ENCODE data around the gene MAPK6.
A peak's percentile ranks its signal among the peaks of the same experiment; 100 is the strongest.

Gene MAPK6

DNA sequence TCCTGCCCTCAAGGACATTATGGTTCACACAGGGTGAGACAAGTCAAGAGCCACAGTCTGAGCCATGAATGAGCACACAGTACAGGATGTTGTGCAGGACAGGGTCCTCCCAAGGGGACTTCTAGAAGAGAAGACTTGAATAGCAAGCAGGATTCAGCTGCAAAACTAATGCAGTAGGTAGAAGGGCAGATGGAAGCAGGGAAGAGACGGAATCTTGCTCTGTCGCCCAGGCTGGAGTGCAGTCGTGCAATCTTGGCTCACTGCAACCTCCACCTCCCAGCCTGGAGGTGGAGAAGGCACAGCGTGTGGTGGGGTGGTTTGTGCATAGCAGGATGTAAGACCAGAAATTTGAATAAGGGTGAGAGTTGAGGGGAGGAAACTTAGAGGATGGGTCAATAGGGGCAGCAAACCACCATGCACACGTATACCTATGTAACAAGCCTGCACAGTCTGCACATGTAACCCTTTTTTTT is 85.5 kb downstream of the MAPK6 start:
- no peak for DNase-seq

DNA sequence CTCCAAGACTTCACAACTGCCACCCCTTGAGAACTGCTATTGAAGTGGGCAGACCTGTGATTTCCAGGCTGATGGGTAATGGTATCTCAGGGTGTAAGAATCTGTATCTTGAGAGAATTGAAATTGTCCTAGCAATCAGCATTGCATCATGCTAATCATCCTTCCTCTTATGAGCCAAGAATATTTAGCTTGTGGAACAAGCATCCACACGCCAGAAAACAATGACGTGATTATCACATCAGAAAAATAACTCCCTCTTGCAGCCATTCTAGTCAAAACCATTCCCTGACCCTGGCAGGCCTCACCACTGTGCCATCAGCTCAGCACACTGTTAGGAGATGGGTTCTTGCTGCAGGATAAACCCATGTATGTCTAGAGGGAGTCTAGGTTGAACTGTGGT is 86.8 kb downstream of the MAPK6 start:
- no peak for DNase-seq

GRCh38 chr15:52106641-52107040 is 87.6 kb downstream of the MAPK6 start:
- DNase-seq, result no peak

DNA sequence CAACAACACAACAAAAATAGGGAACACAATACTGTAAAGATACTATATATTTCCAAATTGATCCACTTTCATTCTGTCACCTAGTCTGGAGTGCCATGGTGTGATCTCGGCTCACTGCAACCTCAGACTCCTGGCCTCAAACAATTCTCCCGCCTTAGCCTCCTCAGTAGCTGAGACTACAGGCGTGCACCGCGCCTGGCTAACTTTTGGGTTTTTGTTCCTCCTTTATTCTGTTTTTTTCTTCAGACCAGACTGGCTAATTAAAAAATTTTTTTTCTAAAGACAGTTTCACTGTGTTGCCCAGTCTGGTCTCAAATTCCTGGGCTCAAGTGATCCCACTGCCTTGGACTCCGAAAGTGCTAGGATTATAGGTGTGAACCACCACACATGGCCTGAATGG is 88.2 kb downstream of the MAPK6 start:
- DNase-seq, result no peak

DNA sequence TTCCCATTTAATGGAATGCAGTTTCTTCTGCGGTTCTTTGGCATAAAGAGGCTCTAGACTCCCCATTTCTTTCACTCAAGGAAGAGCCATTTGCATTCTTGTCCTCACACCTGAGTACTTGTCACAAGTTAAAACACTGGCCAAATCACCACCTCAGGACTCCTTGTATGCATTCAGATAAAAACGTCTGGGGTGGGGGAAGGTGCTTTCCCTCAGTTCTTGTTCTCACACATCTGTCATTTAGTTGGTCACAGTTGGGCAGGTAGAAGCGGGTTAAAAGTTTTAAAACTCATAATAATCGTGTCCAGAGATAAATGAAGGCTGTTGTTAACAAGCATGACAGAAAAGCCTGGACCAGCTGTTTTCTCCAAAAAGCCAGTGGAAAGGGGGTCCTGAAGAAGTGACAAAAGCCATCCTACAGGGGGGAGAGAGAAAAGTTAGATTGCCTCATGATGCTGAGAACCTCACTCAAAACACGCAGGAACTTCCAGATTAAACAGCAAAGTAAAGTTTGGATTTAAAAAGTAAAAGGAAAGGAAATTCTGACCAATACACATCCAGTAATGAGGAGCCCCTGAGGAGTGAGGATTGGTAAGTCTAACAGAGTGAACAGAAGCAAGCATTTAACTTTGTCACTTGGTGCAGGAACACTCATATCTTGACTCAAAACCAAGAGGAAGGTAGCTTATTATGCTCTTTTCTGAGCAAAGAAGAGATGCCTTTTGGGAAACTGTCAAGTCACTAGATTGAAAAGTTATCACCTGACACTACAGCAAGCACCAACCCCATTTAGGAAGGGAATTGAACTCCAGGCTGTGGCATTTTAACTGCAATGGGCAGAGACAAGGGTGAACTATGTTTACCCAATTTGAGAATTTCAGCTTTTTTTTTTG is 90.8 kb downstream of the MAPK6 start:
- no peak for DNase-seq

DNA sequence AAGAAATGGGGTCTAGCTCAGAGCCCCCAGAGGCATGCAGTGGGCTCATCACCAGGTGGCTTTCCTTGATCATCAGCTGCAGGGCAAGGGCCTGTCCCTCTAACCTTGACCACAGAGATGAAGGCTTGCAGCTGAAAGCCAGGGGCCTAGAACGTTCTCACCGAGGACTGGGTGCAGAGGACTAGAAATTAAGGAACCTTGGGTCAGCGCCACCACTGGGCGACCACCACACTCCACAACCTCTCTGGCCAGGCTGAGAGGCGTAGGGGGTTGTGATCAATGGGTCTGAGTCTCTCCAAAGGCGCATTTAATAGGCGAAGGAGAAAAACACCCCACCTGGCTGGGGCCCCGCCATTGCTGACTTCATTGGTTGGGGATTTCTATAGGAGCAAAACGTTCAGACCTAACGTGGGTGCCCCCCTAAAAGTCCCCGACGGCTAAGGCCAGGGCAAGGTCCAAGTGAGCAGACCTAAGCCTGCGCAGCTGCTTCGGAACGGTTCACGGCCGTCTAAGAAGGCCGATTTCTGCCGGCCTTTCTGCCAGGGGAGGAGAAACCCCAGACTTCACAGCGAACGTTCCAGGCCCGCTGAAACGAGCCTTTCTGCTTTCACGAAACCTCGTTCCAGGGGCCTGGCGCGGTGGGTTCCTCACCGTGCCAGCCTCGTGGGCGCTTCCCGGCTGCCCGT is 92.6 kb downstream of the MAPK6 start:
- DNase-seq, result no peak

GRCh38 chr15:52112203-52112750 is 93.3 kb downstream of the MAPK6 start:
- DNase-seq, result peak; percentile 29

GRCh38 chr15:52113235-52113634 is 94.2 kb downstream of the MAPK6 start:
- DNase-seq, result no peak

GRCh38 chr15:52113708-52114107 is 94.7 kb downstream of the MAPK6 start:
- no peak for DNase-seq

GRCh38 chr15:52114261-52115055 is 95.4 kb downstream of the MAPK6 start:
- DNase-seq, result peak; percentile 65

DNA sequence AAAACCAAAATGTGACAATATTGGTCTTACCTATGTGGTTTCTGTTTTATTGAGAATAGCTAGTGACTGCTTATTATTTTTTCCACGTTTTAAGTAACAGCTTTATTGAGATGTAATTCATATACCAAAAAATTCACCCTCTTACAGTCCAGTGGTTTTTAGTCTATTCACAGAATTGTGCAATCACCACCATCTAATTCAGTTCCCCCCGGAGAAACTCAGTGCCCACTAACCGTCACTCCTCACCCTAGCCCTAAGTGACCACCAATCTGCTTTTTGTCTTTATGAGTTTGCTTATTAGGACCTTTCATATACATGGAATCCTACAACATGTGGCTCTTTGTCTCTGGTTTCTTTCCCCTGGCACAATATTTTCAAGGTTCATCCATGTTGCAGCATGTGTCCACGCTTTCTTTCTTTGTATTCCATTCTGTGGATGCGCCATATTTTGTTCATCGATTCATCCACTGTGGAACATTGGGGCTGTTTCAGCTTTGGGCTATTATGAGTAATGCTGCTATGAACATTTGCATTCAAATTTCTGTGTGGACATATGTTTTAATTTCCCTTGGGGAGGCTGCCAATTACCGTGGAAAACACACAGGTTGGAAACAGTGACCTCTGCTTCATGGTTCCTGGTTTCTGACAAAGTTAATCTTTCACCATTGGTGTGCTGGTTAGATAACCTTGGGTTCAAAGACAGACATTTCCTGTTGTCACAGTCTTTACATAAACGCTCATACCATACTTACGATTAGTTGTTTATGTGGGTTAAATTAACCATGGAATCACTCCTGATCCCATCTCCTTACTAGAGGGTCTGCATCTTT is 96.8 kb downstream of the MAPK6 start:
- no peak for DNase-seq
